Kidney epithelial cell (primary cell): Measurements from ENCODE around the gene XAGE2. TPM values are rescaled to one million over a fixed set of nuclear protein-coding genes. Genes with fewer than 3 reads are reported as not detected.

ENCODE experiments used
- DNase-seq: peaks from one replicate; pipeline ENCODE4 v3.0.0-alpha.2; 2010; ENCODE audit warnings: low read depth
- H3K27me3 ChIP-seq: 2 replicates; pipeline ENCODE4 v1.6.0; 2011; ENCODE audit warnings: low read length; ENCODE audit not compliant: control insufficient read depth, insufficient read depth
- H3K36me3 ChIP-seq: 2 replicates; pipeline ENCODE4 v1.5.1; 2011; ENCODE audit warnings: low read length; ENCODE audit not compliant: control insufficient read depth, insufficient read depth
- H3K4me3 ChIP-seq: 2 replicates; pipeline ENCODE4 v1.5.1; 2011; ENCODE audit warnings: low read depth, mild to moderate bottlenecking, control low read depth, low read length
- total RNA-seq: library from RNA; depleted of rRNA; stranded (reverse); fragments of >200 nt; gene quantifications from 2 replicates; pipeline ENCODE4 v1.2.3, GENCODE V29; 2015
- TF ChIP-seq, protein P1 (sequence below): IDR thresholded peaks from 2 replicates; pipeline ENCODE4 v1.5.1; 2011; ENCODE audit warnings: mild to moderate bottlenecking, moderate library complexity, low read length, control low read depth, inconsistent platforms; ENCODE audit not compliant: insufficient read depth, poor library complexity, severe bottlenecking

Gene XAGE2
- total RNA-seq, 1 donor from 2014 or later = not detected

DNA sequence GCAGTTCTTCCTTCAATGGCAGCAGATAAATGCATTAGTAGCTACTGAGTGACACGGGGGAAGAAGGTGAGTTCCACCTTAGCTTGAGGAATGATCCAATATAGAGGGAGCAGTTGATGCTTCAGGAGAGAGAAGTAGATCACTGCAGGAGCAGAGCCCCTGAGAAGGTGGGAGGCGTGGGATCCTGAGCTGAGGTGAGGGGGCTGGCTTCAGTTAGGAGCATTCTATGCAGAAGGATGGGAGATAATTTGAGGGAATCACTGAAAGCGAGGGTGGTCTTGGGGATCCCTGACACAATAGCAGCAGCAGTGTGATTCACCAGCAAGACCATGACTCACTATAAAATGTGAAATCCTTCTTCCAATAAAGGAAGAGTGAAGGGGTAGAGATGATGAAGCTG, 48.0 kb downstream of the XAGE2 start:
- TF ChIP-seq, protein P1, sequence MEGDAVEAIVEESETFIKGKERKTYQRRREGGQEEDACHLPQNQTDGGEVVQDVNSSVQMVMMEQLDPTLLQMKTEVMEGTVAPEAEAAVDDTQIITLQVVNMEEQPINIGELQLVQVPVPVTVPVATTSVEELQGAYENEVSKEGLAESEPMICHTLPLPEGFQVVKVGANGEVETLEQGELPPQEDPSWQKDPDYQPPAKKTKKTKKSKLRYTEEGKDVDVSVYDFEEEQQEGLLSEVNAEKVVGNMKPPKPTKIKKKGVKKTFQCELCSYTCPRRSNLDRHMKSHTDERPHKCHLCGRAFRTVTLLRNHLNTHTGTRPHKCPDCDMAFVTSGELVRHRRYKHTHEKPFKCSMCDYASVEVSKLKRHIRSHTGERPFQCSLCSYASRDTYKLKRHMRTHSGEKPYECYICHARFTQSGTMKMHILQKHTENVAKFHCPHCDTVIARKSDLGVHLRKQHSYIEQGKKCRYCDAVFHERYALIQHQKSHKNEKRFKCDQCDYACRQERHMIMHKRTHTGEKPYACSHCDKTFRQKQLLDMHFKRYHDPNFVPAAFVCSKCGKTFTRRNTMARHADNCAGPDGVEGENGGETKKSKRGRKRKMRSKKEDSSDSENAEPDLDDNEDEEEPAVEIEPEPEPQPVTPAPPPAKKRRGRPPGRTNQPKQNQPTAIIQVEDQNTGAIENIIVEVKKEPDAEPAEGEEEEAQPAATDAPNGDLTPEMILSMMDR = no peak
- Histone ChIP-seq H3K36me3 (no peaks in the 10 kb centered on the region), H3K27me3 (no peaks in the 10 kb centered on the region), H3K4me3 (no peak overlapping the region)
- DNase-seq = no peak

DNA sequence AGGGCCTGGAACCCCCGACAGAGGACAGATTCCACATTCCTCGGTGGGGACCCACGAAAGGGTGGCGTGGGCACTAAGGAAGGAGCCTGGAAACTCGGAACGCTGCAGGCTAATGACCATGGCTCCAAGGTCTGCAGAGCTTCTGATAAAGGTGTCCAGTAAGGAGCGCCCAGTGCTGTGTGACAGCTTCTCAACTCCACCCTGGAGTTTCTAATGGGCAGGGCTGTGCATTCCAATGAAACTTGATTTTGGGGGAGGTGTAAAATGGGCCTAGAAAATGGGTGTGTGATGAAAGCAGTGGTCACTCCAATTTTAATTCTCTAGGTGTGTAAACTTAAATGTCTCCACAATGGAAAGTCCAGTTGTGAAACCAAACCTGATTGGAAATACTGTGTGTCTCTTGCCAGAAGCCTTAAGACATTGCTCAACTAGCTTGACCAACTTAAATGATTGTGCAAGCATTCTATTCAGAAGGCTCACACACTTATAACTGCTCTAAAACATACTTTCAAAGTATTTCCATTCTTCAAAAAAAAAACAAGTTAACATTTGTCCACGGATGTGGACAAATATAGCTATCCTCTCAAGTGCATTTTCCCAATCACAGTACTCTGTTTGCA, 52.1 kb downstream of the XAGE2 start:
- TF ChIP-seq, protein P1 = no peak
- H3K27me3 ChIP-seq = no peaks in the 10 kb centered on the region
- H3K4me3 ChIP-seq = no peak overlapping the region
- DNase-seq = no peak
- no peaks in the 10 kb centered on the region for H3K36me3 ChIP-seq

DNA sequence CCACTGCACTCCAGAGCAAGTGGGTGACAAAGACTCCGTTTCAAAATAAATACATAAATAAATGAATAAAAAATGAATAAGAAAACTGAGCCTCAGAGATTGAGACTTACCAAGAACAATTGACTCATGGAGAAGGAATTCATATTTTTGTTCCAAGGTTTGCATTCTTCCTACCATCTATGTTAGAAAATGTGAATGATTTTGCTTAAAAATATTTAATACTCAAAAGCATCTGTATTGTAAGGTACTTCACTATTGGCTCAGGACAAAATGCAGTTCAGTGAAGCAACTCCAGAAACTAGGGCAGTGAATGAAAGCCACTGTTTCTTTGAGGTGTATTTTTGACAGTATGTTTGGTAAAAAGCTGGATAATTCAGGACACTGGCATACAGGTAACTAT, 54.1 kb downstream of the XAGE2 start:
- Histone ChIP-seq H3K27me3 (peaks cover 2% of the 10 kb centered on the region), H3K4me3 (no peak overlapping the region), H3K36me3 (no peaks in the 10 kb centered on the region)
- TF ChIP-seq, protein P1 = no peak
- DNase-seq = no peak

DNA sequence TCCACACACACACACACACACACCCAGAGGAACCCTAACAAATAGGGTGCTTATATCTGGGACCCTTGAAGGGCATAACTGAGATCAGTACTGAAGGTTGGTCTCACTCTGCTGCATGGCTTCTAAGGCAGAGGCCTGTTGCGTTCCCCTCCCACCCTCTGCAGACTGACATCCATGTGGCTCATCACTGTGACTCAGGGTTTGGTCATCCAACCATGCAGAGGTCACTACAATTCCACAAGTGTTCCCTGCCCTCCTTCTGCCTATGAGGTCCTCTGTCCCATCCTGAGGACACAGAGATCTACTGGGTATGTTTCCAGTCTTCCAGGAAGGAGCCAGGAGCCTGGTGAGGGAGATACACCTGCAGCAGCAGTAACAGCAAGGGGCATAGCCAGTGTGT, 55.8 kb downstream of the XAGE2 start:
- TF ChIP-seq, protein P1 = no peak
- no peak for DNase-seq
- no peak overlapping the region for H3K4me3 ChIP-seq

More for the DNA sequence above, 55.8 kb downstream of the XAGE2 start:
- Histone ChIP-seq H3K27me3 (peaks cover 2% of the 10 kb centered on the region), H3K36me3 (no peaks in the 10 kb centered on the region)

Other genes starting within 250 kb of the XAGE2 start
- 20.7 and 32.5 TPM in 2 replicates for gene MAGED4, start 184.1 kb upstream of the XAGE2 start, total RNA-seq
- gene XAGE1A, start 126.8 kb downstream of the XAGE2 start, total RNA-seq = not detected in 2 replicates
- not detected in 2 replicates for gene XAGE1B, start 148.0 kb downstream of the XAGE2 start, total RNA-seq